SK-N-MC (cell line): Measurements from ENCODE around the gene NOS1.
"Not testable (repeated sequence)": the region's sequence is repeated elsewhere in the genome, so short reads cannot be mapped to it uniquely, and the experiment has no call there.

Experiments used
- DNase-seq: peaks from one replicate; pipeline ENCODE4 v3.0.0-alpha.2; 2011; ENCODE audit warnings: low read depth, low spot score
- H3K27ac ChIP-seq: fragments of 200-600 bp; sonication (generic); 2 replicates; pipeline ENCODE4 v1.5.1; 2016; ENCODE audit warnings: mixed run types
- H3K36me3 ChIP-seq: fragments of 200-600 bp; sonication (generic); 2 replicates; pipeline ENCODE4 v1.6.1; 2017; ENCODE audit warnings: antibody characterized with exemption, low read length, mixed read lengths; ENCODE audit not compliant: insufficient read depth
- H3K4me3 ChIP-seq: fragments of 200-600 bp; sonication (generic); 2 replicates; pipeline ENCODE4 v1.5.1; 2016
- H3K9ac ChIP-seq: fragments of 200-600 bp; sonication (generic); 2 replicates; pipeline ENCODE4 v1.8.0; 2017; ENCODE audit warnings: mixed run types, mixed read lengths; ENCODE audit not compliant: insufficient read length
- H3K9me3 ChIP-seq: fragments of 200-600 bp; sonication (generic); 2 replicates; pipeline ENCODE4 v1.6.1; 2017; ENCODE audit warnings: low read depth, mild to moderate bottlenecking, antibody characterized with exemption, low read length, moderate library complexity, mixed read lengths
- EZH2 ChIP-seq: fragments of 200-600 bp; sonication (generic); IDR thresholded peaks from one replicate; pipeline ENCODE4 v1.6.1; 2017; ENCODE audit warnings: antibody characterized with exemption
- FOXP2 ChIP-seq: optimal IDR thresholded peaks from 2 replicates; pipeline ENCODE3; 2011; ENCODE audit warnings: mild to moderate bottlenecking, moderate library complexity; ENCODE audit not compliant: insufficient read depth; ENCODE audit errors: extremely low read length, control extremely low read depth
- POLR2AphosphoS5 ChIP-seq: IDR thresholded peaks from 2 replicates; pipeline ENCODE4 v1.6.1; 2012; ENCODE audit warnings: mild to moderate bottlenecking, low read depth, low read length, borderline replicate concordance

The NOS1 gene

GRCh38 chr12:117361347-117361751 lies at the start of gene NOS1:
TSS of gene NOS1 (minus strand) at chr12:117361626. CDS start at chr12:117331069, 30,557 bp downstream.
- no peak within 1 kb of the TSS for H3K4me3 ChIP-seq
- H3K36me3 ChIP-seq = no peaks in the 10 kb centered on the region
- H3K9ac ChIP-seq = no peak within 1 kb of the TSS
- no peaks in the 10 kb centered on the region for H3K9me3 ChIP-seq
- DNase-seq = no peak
- no peak within 1 kb of the TSS for H3K27ac ChIP-seq
- TF ChIP-seq EZH2 = no peak
- no peak for TF ChIP-seq FOXP2
- no peak for TF ChIP-seq POLR2AphosphoS5

- no peak overlapping the region for H3K27ac ChIP-seq
- H3K4me3 ChIP-seq = no peak overlapping the region
- TF ChIP-seq FOXP2 (no peak), EZH2 (no peak), POLR2AphosphoS5 (no peak)
- H3K9me3 ChIP-seq = no peaks in the 10 kb centered on the region
- no peak overlapping the region for H3K9ac ChIP-seq
- no peaks in the 10 kb centered on the region for H3K36me3 ChIP-seq
- DNase-seq = no peak
Observed at GRCh38 chr12:117409286-117409685, 47.9 kb upstream of the NOS1 start.

- H3K27ac ChIP-seq = no peak overlapping the region
- H3K9me3 ChIP-seq = no peaks in the 10 kb centered on the region
- H3K4me3 ChIP-seq = no peak overlapping the region
- no peaks in the 10 kb centered on the region for H3K36me3 ChIP-seq
- no peak for DNase-seq
- no peak overlapping the region for H3K9ac ChIP-seq
- TF ChIP-seq FOXP2 (no peak), POLR2AphosphoS5 (no peak), EZH2 (no peak)
Observed at GRCh38 chr12:117408161-117408791, 46.9 kb upstream of the NOS1 start.

- Histone ChIP-seq H3K4me3 (no peak overlapping the region), H3K9me3 (no peaks in the 10 kb centered on the region), H3K9ac (no peak overlapping the region), H3K27ac (no peak overlapping the region), H3K36me3 (no peaks in the 10 kb centered on the region)
- no peak for DNase-seq
- TF ChIP-seq FOXP2 = no peak
- no peak for TF ChIP-seq EZH2
- no peak for TF ChIP-seq POLR2AphosphoS5
Observed at GRCh38 chr12:117404940-117405339, 43.5 kb upstream of the NOS1 start.

GRCh38 chr12:117404203-117404853 lies 42.9 kb upstream of the NOS1 start:
- Histone ChIP-seq H3K4me3 (no peak overlapping the region), H3K36me3 (no peaks in the 10 kb centered on the region), H3K9me3 (no peaks in the 10 kb centered on the region), H3K27ac (no peak overlapping the region), H3K9ac (no peak overlapping the region)
- no peak for DNase-seq
- no peak for TF ChIP-seq POLR2AphosphoS5
- TF ChIP-seq EZH2 = no peak
- TF ChIP-seq FOXP2 = no peak

GRCh38 chr12:117403586-117404139 lies 42.2 kb upstream of the NOS1 start:
- Histone ChIP-seq H3K4me3 (no peak overlapping the region), H3K27ac (no peak overlapping the region), H3K9ac (no peak overlapping the region), H3K9me3 (no peaks in the 10 kb centered on the region), H3K36me3 (no peaks in the 10 kb centered on the region)
- DNase-seq = no peak
- TF ChIP-seq FOXP2 (no peak), POLR2AphosphoS5 (no peak), EZH2 (no peak)

- no peaks in the 10 kb centered on the region for H3K9me3 ChIP-seq
- DNase-seq = no peak
- no peak overlapping the region for H3K9ac ChIP-seq
- H3K36me3 ChIP-seq = no peaks in the 10 kb centered on the region
- TF ChIP-seq EZH2 (no peak), POLR2AphosphoS5 (no peak), FOXP2 (no peak)
- H3K4me3 ChIP-seq = no peak overlapping the region
- H3K27ac ChIP-seq = no peak overlapping the region
Observed at GRCh38 chr12:117402363-117402762, 40.9 kb upstream of the NOS1 start.

- H3K36me3 ChIP-seq = no peaks in the 10 kb centered on the region
- H3K4me3 ChIP-seq = no peak overlapping the region
- no peak overlapping the region for H3K27ac ChIP-seq
- TF ChIP-seq FOXP2 = no peak
- no peak for TF ChIP-seq EZH2
- no peak for TF ChIP-seq POLR2AphosphoS5
- no peaks in the 10 kb centered on the region for H3K9me3 ChIP-seq
- no peak overlapping the region for H3K9ac ChIP-seq
- no peak for DNase-seq
Observed at GRCh38 chr12:117400912-117401311, 39.5 kb upstream of the NOS1 start.

GRCh38 chr12:117398482-117398881 lies 37.1 kb upstream of the NOS1 start:
- not testable (repeated sequence) for H3K36me3 ChIP-seq, H3K9ac ChIP-seq, DNase-seq, H3K27ac ChIP-seq, H3K9me3 ChIP-seq, H3K4me3 ChIP-seq
